NT2/D1 (cell line): Measurements from ENCODE around the gene GSTM3.

Source experiments
- SUZ12 ChIP-seq: IDR thresholded peaks from 2 replicates; pipeline ENCODE4 v1.6.1; 2011; ENCODE audit not compliant: insufficient read length, insufficient read depth; ENCODE audit errors: extremely low read depth
- YY1 ChIP-seq: IDR thresholded peaks from 2 replicates; pipeline ENCODE4 v1.6.1; 2011; ENCODE audit not compliant: insufficient read length, insufficient read depth
- ZNF274 ChIP-seq: IDR thresholded peaks from 2 replicates; pipeline ENCODE4 v1.6.1; 2011; ENCODE audit warnings: mild to moderate bottlenecking, low read depth, low read length

DNA sequence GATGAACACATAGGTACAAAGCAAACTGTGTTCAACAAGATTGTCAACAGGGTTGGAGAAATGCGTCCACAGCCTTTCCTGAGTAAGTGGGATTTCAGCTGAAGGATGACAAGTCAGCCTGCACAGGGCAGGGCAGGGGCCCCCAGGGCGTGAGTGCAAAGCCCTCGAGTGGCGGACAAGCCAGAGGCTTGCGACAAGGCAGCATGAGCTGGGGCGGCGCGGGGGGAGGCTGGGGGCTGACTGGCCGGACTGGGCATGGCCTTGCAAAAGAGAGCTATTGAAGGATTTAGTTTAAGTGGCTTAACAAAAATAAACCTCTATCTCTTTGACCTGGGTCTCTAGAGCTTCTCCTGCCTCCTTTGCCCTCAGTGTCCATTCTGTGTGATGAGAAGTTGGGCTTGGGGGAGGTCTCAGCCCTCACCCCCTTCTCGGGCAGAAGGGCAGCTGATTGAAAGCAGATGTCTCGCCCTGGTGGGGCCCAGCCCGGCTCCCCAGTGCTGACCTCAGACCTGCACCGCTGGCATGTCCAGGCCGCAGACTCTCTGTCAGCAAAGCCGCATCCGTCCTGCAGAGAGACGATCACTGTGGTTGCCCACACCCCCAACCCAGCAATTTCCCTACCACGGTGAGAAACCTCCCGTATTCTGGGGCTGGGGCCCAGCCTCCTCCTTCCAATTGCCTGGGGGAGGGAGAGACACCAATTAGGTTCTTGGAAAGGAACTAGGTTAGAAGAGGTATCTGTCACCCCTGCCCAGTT, 47.2 kb upstream of the GSTM3 start:
- no peak for TF ChIP-seq ZNF274
- no peak for TF ChIP-seq SUZ12
- no peak for TF ChIP-seq YY1
